Keratinocyte (primary cell): ENCODE results near the gene MAP3K3. TPM values are rescaled to one million over a fixed set of nuclear protein-coding genes. Genes with fewer than 3 reads are reported as not detected.

Source experiments
- DNase-seq: peaks from one replicate; pipeline ENCODE4 v3.0.0-alpha.2; 2011; ENCODE audit warnings: low read depth, missing footprints, low spot score
- FAIRE-seq: peaks from 2 replicates; lab custom pipeline; 2011; peaks lifted over from hg19 to GRCh38; lab: Jason Lieb, UNC
- H2AFZ ChIP-seq: 2 replicates; pipeline ENCODE4 v1.6.0; 2012; ENCODE audit warnings: low read length, control low read depth, inconsistent platforms; ENCODE audit not compliant: control insufficient read depth
- H3K27ac ChIP-seq: 2 replicates; pipeline ENCODE4 v1.5.1; 2011; ENCODE audit warnings: low read length; ENCODE audit not compliant: control insufficient read depth, insufficient read depth
- H3K27me3 ChIP-seq: 3 replicates; pipeline ENCODE4 v1.6.0; 2011; ENCODE audit warnings: low read length; ENCODE audit not compliant: control insufficient read depth, insufficient read depth; ENCODE audit errors: extremely low read depth
- H3K36me3 ChIP-seq, 2 experiments: 2 replicates in 1 of 2; 3 replicates in 1 of 2; pipeline ENCODE4 v1.5.1; 2011; ENCODE audit warnings: low read length in 2 of 2, mild to moderate bottlenecking in 1 of 2; ENCODE audit not compliant: control insufficient read depth in 2 of 2, insufficient read depth in 2 of 2; ENCODE audit errors: extremely low read depth in 1 of 2
- H3K4me1 ChIP-seq: 3 replicates; pipeline ENCODE4 v1.5.1; 2011; ENCODE audit warnings: low read length; ENCODE audit not compliant: control insufficient read depth, insufficient read depth; ENCODE audit errors: extremely low read depth
- H3K4me2 ChIP-seq: 3 replicates; pipeline ENCODE4 v1.6.0; 2011; ENCODE audit warnings: low read depth, low read length; ENCODE audit not compliant: control insufficient read depth, insufficient read depth; ENCODE audit errors: extremely low read depth
- H3K4me3 ChIP-seq, 3 experiments: fragments of 200-600 bp in 1 of 3; sonication (generic) in 1 of 3; 2 replicates in 2 of 3; 3 replicates in 1 of 3; pipeline ENCODE4 v1.5.1; 2011 to 2016; ENCODE audit warnings: low read length in 3 of 3, mild to moderate bottlenecking in 3 of 3, control low read depth in 2 of 3, inconsistent platforms in 1 of 3, low read depth in 1 of 3, mixed read lengths in 1 of 3, mixed run types in 1 of 3, moderate library complexity in 1 of 3; ENCODE audit not compliant: control insufficient read depth in 2 of 3, insufficient read depth in 2 of 3; ENCODE audit errors: extremely low read depth in 1 of 3
- H3K79me2 ChIP-seq: 2 replicates; pipeline ENCODE4 v1.6.0; 2012; ENCODE audit warnings: low read length; ENCODE audit not compliant: control insufficient read depth, insufficient read depth
- H3K9ac ChIP-seq: 3 replicates; pipeline ENCODE4 v1.6.0; 2011; ENCODE audit warnings: low read length; ENCODE audit not compliant: control insufficient read depth, insufficient read depth; ENCODE audit errors: extremely low read depth
- H3K9me1 ChIP-seq: 3 replicates; pipeline ENCODE4 v1.6.0; 2011; ENCODE audit warnings: low read length; ENCODE audit not compliant: control insufficient read depth, insufficient read depth; ENCODE audit errors: extremely low read depth
- H3K9me3 ChIP-seq: 2 replicates; pipeline ENCODE4 v1.5.1; 2012; ENCODE audit warnings: low read depth, low read length; ENCODE audit not compliant: control insufficient read depth
- H4K20me1 ChIP-seq: 3 replicates; pipeline ENCODE4 v1.6.0; 2011; ENCODE audit warnings: low read length; ENCODE audit not compliant: control insufficient read depth, insufficient read depth; ENCODE audit errors: extremely low read depth
- EZH2 ChIP-seq: IDR thresholded peaks from one replicate; pipeline ENCODE4 v1.6.1; 2012; ENCODE audit warnings: inconsistent platforms, mild to moderate bottlenecking, low read length, moderate library complexity
- dilution Hi-C: fragments of 300-500 bp; cut with MboI; formaldehyde crosslinking; loops from one replicate; pipeline ENCODE4 v1.7.0; 2020; ENCODE audit warnings: low sequenced_read_pairs; ENCODE audit not compliant: extremely low pct_ligation_motif_present
- polyA plus RNA-seq, 5 experiments: library from polyadenylated mRNA; depleted of rRNA in 3 of 5; stranded (reverse) in 3 of 5; stranded (forward) in 1 of 5; unstranded in 1 of 5; fragments of >200 nt; gene quantifications; 1 replicate in 1 of 5; 2 replicates in 3 of 5; 3 replicates in 1 of 5; pipeline versions ENCODE4 v1.2.1 to v1.2.3, GENCODE V29; 2011 to 2012; ENCODE audit warnings: missing spikeins in 2 of 5, low read depth in 1 of 5, low replicate concordance in 1 of 5
- TF ChIP-seq, protein P1 (sequence below), 3 experiments: IDR thresholded peaks in 1 of 3; conservative IDR thresholded peaks in 1 of 3; optimal IDR thresholded peaks in 1 of 3; 2 replicates in 2 of 3; 3 replicates in 1 of 3; pipeline versions ENCODE3 to v1.5.1; 2011; ENCODE audit warnings: low read length in 3 of 3, mild to moderate bottlenecking in 3 of 3, moderate library complexity in 2 of 3, control low read depth in 1 of 3, inconsistent platforms in 1 of 3; ENCODE audit not compliant: insufficient read depth in 2 of 3; ENCODE audit errors: extremely low read depth in 1 of 3

The MAP3K3 gene
- polyA plus RNA-seq, 1 donor (not counting 4 experiments of a cell fraction or from before 2014, with no cell fraction given): 9.8 TPM

GRCh38 chr17:63600569-63601438 is 21.4 kb upstream of the MAP3K3 start, which contains the start of gene TACO1:
TSS of gene TACO1 (plus strand) at chr17:63600895. CDS start at chr17:63601084, 189 bp downstream.
- FAIRE-seq: no peak

DNA sequence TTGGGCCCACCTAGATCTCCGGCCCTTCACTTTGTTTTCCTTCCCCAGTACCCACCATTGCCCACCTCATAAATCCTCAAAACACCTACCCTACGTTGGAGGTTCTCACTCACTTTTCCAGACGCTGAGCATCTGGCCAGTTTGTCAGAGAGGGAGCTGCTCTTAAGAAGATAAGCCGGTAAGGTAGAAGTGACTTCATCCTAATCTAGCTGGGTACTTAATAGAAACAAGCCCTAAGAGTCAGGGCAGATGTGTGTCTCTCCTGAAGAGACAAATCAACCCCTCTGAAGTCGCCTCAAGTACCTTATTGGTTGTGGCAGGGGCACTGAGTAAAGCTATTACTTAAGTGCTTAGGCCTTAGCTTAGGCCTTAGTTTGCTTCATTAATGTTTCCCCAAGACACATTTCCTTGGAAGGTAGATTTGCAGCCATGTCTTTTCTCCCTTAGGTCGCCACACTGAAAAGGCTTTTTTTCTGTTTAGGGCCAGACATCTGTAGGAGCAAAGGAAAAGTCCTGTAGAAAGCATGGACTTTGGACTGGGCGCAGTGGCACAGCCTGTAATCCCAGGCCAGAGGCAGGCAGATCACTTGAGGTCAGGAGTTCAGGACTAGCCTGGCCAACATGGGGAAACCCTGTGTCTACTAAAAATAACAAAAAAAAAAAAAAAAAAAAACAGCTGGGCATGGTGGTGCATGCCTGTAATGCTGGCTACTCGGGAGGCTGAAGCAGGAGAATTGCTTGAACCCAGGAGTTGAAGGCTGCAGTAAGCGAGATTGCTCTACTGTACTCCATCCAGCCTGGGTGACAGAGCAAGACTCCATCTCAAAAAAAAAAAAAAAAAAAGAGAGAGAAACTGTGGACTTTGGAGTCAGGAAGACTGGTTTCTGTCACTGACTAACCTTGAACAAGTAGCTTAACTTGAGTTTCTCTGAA is 20.5 kb upstream of the MAP3K3 start:
- Histone ChIP-seq H4K20me1 (no peaks in the 10 kb centered on the region), H3K4me1 (peaks cover 12% of the 10 kb centered on the region), H3K4me2 (peak overlapping the region; percentile 98), H3K79me2 (peaks cover 15% of the 10 kb centered on the region), H3K9me3 (no peaks in the 10 kb centered on the region), H3K27ac (peak overlapping the region; percentile 77), H3K9ac (peak overlapping the region; percentile 89), H3K27me3 (no peaks in the 10 kb centered on the region), H3K4me3 (peak overlapping the region; percentile 91 to 94 (median 93)), H3K9me1 (no peaks in the 10 kb centered on the region), H3K36me3 (peaks cover 6 to 9% of the 10 kb centered on the region in 2 experiments), H2AFZ (peak overlapping the region; percentile 94)
- TF ChIP-seq, protein P1, sequence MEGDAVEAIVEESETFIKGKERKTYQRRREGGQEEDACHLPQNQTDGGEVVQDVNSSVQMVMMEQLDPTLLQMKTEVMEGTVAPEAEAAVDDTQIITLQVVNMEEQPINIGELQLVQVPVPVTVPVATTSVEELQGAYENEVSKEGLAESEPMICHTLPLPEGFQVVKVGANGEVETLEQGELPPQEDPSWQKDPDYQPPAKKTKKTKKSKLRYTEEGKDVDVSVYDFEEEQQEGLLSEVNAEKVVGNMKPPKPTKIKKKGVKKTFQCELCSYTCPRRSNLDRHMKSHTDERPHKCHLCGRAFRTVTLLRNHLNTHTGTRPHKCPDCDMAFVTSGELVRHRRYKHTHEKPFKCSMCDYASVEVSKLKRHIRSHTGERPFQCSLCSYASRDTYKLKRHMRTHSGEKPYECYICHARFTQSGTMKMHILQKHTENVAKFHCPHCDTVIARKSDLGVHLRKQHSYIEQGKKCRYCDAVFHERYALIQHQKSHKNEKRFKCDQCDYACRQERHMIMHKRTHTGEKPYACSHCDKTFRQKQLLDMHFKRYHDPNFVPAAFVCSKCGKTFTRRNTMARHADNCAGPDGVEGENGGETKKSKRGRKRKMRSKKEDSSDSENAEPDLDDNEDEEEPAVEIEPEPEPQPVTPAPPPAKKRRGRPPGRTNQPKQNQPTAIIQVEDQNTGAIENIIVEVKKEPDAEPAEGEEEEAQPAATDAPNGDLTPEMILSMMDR (optimal IDR thresholded peaks at IDR 0.05 in 1 of 3, IDR thresholded peaks at IDR 0.05 in 1 of 3, conservative IDR thresholded peaks at IDR 0.05 in 1 of 3; ENCODE audit: extremely low read depth in 1 of 3, insufficient read depth in 2 of 3, low read length in 3 of 3): no peak
- no peak for TF ChIP-seq EZH2
- dilution Hi-C loops: no loop called here
- FAIRE-seq (no peak), DNase-seq (no peak)

More at GRCh38 chr17:63600569-63601438, 21.4 kb upstream of the MAP3K3 start, which contains the start of gene TACO1:
- H3K79me2 ChIP-seq: peaks cover 15% of the 10 kb centered on the region
- H3K9me3 ChIP-seq: no peaks in the 10 kb centered on the region
- peaks cover 4 to 5% of the 10 kb centered on the region in 2 experiments for H3K36me3 ChIP-seq
- peak; percentile 11 for DNase-seq
- peak within 1 kb of the TSS; percentile 98 for H3K4me2 ChIP-seq
- peak within 1 kb of the TSS; percentile 77 for H3K27ac ChIP-seq
- H3K9ac ChIP-seq: peak within 1 kb of the TSS; percentile 89
- peak within 1 kb of the TSS; percentile 91 to 94 (median 93) for H3K4me3 ChIP-seq
- dilution Hi-C loops: no loop called here
- no peaks in the 10 kb centered on the region for H3K9me1 ChIP-seq
- H2AFZ ChIP-seq: peak within 1 kb of the TSS; percentile 94
- H3K4me1 ChIP-seq: peaks cover 12% of the 10 kb centered on the region
- H4K20me1 ChIP-seq: no peaks in the 10 kb centered on the region
- TF ChIP-seq, protein P1 (optimal IDR thresholded peaks at IDR 0.05 in 1 of 3, IDR thresholded peaks at IDR 0.05 in 1 of 3, conservative IDR thresholded peaks at IDR 0.05 in 1 of 3; ENCODE audit: extremely low read depth in 1 of 3, insufficient read depth in 2 of 3, low read length in 3 of 3): no peak
- no peak for TF ChIP-seq EZH2
- H3K27me3 ChIP-seq: no peaks in the 10 kb centered on the region
